ENCODE results near the gene RINT1. TPM values are rescaled to one million over a fixed set of nuclear protein-coding genes. Genes with fewer than 3 reads are reported as not detected.
"Not testable (repeated sequence)": the region's sequence is repeated elsewhere in the genome, so short reads cannot be mapped to it uniquely, and the experiment has no call there.

RINT1 gene
- polyA plus RNA-seq (ENCODE audit: insufficient read length in 4 of 4) = 10 to 100 TPM; 20.2 to 28.9 (median 23.5) TPM

DNA sequence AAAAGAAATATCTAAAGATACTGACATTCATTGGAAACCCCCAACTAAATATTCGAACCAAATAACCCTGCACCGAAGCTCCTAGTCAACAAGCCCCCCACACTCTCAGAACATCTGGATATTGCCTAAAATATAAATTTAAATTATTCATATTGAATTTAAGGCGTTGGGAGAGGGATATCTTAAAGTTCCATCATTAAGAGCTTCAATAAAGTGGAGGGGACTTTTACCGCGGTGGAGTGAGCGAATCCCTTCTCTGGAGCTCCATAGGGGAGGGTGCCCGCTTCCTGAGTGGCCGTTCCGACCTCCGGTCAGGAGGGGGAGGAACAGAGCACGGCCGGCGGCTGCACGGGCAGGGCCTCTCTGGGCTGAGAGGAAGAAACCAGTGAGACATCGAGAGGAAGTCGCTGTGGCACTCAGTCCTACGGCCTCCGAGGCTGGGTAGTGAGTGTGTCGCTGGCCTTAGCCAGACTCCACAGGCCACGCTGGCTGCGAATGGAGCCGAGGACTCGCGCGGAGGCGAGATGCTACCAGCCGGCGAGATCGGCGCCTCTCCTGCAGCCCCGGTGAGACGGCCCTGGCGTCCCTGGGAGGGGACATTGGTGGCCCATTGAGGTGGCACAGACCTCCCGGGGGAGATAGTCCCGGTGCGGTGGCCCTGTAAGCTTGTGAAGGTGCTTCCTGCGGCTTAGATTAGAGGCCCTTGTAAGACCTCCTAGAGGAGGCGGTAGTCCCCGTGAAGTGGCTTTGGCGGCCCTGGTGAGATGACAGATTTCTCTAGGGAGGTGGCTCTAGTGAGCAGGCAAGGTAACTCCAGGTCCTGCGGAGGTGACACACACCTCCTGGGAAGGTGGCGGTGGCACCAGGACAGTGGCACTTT lies at the start of gene RINT1:
TSS of gene RINT1 (plus strand) at position 410 of the 880 bp plus-strand sequence. CDS start at position 525, 115 bp downstream.
- peak; percentile 70 to 87 (median 77) for DNase-seq (ENCODE audit: low read depth in 4 of 4, low spot score in 2 of 4)

DNA sequence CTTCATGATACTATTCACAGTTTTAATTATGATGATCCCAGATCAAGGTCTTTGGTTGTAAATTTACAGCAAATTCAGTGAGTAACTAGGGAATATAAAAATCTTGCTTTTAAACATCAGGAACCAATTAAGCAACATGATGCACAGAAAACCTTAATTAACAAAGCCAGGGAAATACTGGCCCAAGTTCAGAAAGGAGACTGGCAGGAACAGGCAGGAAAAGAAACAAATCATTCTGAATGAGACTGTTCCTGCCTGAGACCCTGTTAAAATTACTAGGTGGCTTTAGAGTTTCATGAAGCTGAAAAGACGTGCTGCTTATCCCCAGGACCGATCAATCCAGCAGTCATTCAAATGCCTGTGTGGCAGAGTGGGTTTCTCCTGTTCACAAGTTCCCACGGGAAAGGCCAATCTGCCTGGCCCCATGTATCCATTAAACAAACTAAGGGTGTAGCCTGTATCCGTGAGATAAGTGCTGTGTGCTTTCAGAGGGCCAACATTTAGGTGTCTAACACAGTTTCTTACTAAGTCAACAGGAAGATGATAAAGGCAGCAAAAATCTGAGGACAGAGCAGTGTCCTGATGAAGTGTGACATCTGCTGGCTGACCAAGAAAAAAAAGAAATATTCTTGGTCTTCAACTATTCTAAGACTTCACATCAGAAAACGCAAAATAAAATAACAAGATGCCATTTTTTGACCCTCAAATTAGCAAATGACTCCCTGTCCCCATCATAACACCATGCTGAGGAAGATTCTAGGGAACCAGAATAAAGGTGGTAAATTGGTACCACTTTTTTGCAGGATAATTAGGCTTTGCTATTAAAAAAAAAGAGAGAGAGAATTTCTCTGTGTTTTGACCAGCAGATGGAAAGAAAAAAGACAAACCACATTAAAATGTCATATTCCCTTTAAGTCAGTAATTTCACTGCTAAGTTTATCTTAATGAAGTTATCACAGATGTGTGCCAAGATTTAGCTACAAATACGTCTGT lies 44.1 kb upstream of the RINT1 start:
- DNase-seq (ENCODE audit: low read depth in 4 of 4, low spot score in 2 of 4) = peak in 1 of 4 donors; percentile 15

DNA sequence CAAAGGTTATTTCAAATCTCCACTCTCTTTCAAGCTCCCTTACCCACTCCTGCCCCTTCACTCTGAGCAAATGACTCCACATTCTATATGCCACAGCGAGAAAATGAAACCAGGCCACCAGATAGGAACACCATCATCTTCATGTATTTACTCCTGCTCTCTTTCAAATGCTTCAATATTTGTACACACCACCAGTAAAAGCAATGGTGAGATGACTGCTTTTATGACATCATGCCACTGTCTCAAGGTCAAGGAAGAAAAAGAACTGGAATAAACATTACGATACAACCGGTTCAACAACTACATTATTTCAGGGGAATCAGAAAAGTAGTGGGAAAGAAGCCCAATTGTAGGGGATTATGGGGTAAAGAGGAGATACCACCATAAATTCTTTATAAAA lies 42.6 kb upstream of the RINT1 start:
- DNase-seq (ENCODE audit: low read depth in 4 of 4, low spot score in 2 of 4) = no peak

DNA sequence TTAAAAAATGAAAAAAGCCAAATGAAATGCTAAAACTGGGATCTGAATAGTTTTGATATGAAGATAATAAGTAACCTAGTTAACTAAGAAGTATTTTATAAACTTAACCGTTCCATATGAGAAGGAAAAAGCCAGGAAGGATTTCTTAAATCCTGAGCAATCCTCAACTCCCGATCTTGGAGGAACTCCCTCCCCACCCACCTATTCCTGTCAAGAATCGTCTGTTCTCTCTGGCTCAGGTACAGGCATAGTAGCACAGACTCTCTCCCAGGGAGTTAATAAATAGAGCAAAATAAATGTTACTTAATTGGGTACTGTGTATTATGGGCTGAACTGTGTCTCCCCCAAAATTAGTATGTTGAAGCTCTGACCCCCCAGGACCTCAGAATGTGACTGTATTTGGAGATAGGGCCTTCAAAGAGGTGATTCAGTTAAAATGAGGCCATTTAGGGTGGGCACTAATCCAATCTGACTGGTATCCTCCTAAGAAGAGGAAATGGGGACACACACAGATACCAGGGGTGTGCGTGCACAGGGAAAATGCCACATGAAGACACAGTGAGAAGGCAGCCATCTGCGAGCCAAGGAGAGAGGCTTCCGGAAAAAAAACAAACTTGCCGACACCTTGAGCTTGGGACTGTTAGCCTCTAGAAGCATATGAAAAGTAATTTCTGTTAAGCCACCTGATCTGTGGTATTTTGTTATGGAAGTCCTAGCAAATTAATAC lies 38.6 kb upstream of the RINT1 start:
- no peak for DNase-seq (ENCODE audit: low read depth in 4 of 4, low spot score in 2 of 4)

DNA sequence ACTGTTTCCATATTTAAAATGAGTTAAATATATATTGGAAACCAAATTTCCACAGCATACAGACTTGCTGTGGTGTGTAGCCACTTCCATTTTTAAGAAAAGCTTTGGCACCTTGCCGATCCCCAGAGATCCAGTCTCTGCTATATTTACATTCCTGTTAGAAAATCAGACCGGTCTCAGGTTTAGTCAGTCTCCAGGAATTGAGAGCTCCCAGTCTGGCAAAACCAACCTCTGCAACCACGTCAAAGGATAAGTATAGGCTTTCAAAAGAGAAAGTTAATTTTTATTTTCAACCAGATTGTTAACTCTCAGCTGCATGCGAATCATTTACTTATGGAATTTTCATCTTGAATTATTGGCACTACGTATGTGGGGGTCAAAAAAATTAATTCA lies 38.1 kb upstream of the RINT1 start:
- no peak for DNase-seq (ENCODE audit: low read depth in 4 of 4, low spot score in 2 of 4)

DNA sequence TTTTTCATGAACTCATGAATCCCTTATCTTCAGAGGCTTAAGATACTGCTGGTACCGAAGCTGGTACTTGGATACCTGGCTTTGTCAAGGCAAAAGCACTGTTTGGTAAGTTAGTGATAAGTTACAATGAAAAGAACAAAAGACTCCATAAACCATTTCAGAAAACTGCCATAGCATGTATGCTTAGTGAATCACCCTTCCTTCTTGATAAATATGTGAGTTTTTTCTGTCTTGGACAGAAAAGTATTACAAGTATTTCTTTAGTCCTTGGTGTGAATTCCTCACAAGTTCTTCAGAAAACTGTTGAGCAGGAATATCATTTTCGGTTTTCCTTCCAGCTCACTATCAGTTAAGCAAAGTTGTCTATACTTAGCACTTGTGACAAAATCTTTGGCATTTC lies 35.5 kb upstream of the RINT1 start:
- no peak for DNase-seq (ENCODE audit: low read depth in 4 of 4, low spot score in 2 of 4)

DNA sequence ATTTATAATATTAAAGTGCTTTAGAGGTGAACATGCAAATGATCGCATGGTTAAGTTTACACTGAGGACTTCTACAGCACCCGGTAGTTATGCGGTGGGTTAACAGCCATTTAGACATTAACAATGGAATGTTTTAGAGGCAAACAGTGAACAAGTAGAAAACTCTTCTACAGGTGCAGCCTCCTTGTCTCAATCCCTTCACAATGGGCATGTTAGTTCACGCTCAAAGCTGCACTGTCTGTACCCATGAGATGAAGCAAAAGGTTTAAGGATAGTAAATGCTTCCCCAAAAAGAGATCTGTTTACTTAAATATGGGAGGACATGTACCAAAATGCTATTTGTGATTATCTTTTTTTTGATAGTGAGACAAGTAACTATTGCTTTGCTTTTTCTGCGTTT lies 35.0 kb upstream of the RINT1 start:
- DNase-seq (ENCODE audit: low read depth in 4 of 4, low spot score in 2 of 4) = no peak

DNA sequence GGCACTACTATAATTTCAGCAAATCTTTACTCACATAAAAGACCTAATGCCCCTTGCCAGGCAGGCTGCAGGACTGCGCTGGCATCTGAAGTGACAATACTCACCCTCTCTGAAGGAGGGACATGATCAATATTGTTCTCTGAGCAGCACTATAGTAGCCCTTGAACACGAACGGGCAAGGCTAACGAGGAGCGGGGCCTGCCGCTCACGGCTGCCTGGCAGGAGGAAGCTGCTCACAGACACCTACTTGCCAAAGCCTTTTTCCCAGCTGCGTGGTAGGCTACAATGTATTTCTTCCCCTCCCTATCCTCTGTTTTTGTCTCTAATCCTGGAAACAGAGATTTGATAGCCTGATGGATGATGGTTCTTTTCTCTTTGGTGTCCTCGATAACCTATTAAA lies 29.8 kb upstream of the RINT1 start:
- no peak for DNase-seq (ENCODE audit: low read depth in 4 of 4, low spot score in 2 of 4)

DNA sequence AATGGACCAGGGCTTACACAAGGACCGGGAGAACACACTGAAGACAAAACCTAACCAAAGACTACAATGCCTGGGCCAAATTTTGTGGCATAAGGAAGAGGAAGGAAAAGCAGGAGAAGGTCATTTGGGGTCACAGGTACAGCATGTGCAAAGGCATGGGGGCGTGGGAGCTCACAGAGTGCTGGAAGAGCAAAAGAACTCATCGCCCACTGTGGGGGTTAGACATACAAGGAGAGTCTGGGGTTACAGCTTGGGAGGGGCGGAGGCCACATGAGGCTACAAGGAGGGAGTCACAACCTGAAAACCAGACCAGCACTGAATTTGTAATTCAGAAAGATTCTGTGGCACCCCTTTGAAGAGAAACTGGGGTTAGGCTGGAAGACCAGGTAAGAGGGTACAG lies 19.6 kb upstream of the RINT1 start:
- DNase-seq (ENCODE audit: low read depth in 4 of 4, low spot score in 2 of 4) = no peak

DNA sequence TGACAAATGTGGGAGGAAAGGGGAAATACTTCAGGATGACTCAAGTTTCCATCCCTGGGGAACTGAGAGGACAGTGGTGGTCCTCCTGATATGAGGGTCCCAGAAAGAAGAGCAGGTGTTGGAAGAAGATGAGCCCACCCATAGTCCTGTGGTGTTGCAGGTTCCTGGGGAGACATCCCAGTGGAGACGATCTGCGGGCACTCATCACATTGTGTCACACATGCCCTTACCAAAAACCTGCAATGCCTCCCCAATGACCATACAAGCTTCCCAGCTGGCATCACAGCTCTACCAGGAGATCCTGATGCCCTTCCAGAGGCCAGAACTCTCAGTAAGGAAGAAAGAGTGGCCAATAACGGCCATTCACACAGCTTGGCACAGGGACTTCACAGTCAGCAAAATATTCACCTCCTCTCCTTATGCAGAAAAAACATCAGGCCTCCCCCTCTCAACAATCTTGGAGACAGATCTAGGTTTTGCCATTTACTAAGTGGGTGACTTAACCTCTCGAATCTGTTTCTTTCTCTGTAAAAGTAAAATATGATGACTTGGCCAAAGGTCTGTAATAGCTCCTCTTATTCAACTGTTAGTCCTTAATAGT lies 19.0 kb upstream of the RINT1 start:
- DNase-seq (ENCODE audit: low read depth in 4 of 4, low spot score in 2 of 4) = no peak

DNA sequence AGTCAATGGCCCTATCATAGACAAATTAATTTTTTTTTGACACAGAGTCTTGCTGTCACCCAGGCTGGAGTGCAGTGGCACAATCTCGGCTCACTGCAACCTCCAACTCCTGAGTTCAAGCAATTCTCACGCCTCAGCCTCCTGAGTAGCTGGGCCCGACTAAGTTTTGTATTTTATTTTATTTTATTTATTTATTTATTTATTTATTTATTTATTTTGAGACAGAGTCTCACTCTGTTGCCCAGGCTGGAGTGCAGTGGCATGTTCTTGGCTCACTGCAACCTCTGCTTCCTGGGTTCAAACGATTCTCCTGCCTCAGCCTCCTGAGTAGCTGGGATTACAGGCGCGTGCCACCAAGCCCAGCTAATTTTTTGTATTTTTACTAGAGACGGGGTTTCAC lies 16.4 kb upstream of the RINT1 start:
- DNase-seq (ENCODE audit: low read depth in 4 of 4, low spot score in 2 of 4) = not testable (repeated sequence)

DNA sequence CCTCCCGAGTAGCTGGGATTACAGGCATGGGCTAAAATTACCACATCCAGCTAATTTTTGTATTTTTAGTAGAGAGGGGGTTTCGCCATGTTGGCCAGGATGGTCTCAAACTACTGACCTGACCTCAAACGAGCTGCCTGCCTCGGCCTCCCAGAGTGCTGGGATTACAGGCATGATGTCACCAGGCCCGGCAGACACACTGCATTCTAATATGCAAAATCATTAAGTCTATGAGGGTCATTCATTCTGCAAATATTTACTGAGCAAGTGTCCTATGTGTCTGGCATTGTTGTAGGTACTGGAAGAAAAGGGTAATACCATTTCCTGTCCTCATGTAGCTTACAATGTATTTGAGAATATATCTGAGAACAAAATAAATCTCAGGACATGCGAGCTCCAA lies 12.6 kb upstream of the RINT1 start:
- DNase-seq (ENCODE audit: low read depth in 4 of 4, low spot score in 2 of 4) = no peak

DNA sequence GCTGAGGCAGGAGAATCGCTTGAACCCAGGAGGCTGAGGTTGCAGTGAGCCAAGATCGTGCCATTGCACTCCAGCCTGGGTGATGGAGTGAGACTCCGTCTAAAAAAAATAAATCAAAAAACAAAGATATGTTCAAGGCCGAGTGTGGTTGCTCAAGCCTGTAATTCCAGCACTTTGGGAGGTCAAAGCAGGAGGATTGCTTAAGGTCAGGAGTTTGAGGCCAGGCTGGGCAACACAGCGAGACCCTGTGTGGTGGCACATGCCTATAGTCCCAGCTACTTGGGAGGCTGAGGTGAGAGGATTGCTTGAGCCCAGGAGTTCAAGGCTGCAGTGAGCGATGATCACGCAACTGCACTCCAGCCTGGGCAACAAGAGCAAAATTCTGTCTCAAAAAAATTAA lies 11.4 kb upstream of the RINT1 start:
- not testable (repeated sequence) for DNase-seq (ENCODE audit: low read depth in 4 of 4, low spot score in 2 of 4)

DNA sequence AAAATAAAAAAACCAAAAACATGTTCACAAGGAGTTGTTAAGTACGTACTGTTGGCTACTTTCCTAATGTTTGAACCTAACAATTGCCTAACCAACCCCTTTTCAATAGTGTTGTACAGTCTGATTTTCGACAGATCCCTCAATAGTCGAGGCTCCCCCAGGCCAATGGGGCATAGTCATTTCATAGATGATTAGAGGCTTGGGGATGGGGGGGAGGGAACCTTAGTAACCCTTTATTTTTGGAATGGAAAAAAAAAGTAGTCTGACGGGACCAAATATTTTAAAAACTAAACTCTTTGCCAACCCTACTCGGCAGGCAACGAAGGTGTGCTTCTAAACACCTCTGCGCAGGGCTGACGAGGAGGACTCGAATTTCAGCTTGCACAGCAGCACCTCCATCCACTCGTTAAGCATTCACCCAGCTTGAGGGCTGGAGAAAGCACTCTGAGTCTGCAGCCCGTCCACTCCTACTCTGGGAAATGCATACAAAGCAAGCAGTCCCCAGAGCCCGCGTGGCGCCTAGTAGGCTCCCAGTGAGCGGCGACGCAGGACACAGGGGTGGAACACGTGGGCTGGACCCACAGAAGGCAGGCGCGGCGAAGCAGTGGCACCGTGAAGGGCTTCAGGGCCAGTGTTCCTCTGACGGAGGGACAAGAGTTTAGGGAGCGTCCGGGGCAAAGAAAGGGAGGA lies 10.8 kb upstream of the RINT1 start:
- peak; percentile 48 to 65 (median 56) for DNase-seq (ENCODE audit: low read depth in 4 of 4, low spot score in 2 of 4)

DNA sequence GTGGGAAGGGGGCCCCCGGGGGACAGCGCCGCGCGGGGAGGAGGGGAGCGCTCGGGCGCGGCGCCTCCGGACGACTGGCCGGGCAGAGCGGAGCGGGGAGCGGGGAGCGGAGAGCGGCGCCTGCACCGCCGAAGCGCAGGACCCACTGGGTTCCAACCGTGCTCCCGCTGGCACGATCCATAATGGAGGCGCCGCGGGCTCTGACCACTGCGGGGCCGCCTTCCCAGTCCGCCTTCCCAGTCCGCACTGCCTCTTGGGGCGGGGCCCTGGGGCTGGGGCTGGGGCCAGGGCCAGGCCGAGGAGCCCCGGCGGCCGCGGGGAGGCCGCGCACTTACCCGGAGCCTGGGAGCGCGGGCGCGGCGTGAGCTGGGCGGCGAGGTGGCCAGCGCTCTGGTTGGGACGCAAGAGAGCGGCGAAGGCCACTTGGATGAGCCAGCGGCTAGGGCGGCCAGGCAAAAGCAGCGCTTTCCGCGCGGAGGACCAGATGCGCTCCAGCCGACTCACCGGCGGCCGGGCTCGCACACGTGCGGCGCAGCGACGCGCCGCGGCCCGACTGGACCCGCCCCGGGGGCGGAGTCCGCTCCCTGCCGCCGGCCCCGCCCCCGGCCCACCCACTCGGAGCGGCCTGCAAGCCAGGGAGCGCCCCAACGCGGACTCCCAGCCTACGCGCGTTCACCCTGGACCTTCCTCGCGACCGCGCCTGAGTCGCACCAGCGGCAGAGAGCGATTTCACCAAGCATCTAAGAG lies 10.1 kb upstream of the RINT1 start, which contains the start of gene PUS7:
TSS of gene PUS7 (minus strand) at position 555 of the 747 bp plus-strand sequence. CDS start 13,759 bp downstream, outside the sequence.
- DNase-seq (ENCODE audit: low read depth in 4 of 4, low spot score in 2 of 4) = peak; percentile 76 to 91 (median 79)

DNA sequence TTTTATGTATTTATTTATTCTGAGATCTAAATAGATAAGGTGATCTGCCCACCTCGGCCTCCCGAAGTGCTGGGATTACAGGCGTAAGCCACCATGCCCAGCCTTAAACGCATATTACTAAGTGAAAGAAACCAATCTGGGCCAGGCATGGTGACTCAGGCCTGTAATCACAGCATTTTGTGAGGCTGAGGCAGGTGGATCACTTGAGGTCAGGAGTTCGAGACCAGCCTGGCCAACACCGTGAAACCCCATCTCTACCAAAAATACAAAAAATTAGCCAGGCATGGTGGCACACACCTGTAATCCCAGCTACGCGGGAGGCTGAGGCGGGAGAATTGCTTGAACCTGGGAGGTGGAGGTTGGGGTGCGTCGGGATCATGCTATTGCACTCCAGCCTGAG lies 7.6 kb upstream of the RINT1 start:
- not testable (repeated sequence) for DNase-seq (ENCODE audit: low read depth in 4 of 4, low spot score in 2 of 4)

DNA sequence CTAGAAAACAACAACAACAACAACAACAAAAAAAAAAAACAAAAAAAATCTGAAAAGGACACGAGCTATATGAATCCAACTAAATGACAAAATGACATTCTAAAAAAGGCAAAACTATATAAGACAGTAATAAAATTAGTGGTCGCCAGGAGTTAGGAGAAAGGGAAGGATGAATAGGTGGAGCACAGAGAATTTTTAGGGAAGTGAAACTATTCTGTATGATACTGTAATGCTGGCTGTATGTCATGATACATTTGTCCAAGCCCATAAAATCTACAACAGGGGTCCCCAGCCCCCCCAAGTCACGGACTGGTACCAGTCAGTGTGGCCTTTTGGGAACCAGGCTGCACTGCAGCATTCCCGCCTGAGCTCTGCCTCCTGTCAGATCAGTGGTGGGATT lies 7.2 kb upstream of the RINT1 start:
- no peak for DNase-seq (ENCODE audit: low read depth in 4 of 4, low spot score in 2 of 4)

DNA sequence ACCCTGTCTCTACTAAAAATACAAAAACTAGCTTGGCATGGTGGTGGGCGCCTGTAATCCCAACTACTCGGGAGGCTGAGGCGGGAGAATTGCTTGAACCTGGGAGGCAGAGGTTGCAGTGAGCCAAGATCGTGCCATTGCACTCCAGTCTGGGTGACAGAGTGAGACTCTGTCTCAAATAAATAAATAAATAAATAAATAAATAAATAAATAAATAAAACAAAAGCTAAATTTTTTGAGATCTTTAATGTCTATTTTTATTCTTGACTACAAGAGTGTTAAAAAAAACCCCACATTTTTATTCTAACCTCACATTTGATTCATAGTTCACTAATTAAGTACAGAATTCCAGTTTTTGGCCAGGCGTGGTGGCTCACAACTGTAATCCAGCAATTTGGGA lies 4.3 kb upstream of the RINT1 start:
- not testable (repeated sequence) for DNase-seq (ENCODE audit: low read depth in 4 of 4, low spot score in 2 of 4)

DNA sequence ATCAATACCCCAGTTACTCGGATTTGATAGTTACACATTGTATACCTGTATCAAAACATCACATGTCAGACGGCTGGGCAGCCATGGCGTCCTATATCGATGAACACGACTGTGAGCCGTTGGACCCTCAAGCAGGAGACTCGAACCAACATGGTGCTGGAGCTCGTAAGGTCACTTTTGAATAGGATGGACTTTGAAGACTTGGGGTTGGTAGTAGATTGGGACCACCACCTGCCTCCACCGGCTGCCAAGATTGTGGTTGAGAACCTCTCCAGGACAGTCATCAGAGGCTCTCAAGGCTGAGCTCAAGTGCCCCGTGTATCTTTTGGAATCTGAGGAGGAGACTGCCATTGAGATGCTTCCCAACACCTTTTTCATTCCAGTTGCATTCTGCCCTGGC lies 1.9 kb upstream of the RINT1 start:
- no peak for DNase-seq (ENCODE audit: low read depth in 4 of 4, low spot score in 2 of 4)

Measured in left renal cortex interstitium (tissue), 4 donors.